NB4 (cell line): ENCODE results near the gene ZNF816.
"Not testable (repeated sequence)": the region's sequence is repeated elsewhere in the genome, so short reads cannot be mapped to it uniquely, and the experiment has no call there.

Experiments used
- DNase-seq: peaks from one replicate; pipeline ENCODE4 v3.0.0; 2010; ENCODE audit warnings: low read depth
- H3K4me3 ChIP-seq: one replicate; pipeline ENCODE4 v1.5.1; 2011; ENCODE audit warnings: mild to moderate bottlenecking, low read depth, low read length, moderate library complexity
- MYC ChIP-seq: IDR thresholded peaks from 2 replicates; pipeline ENCODE4 v1.6.1; 2011; ENCODE audit warnings: low read depth, low read length
- POLR2A ChIP-seq: IDR thresholded peaks from 2 replicates; pipeline ENCODE4 v1.6.1; 2011; ENCODE audit warnings: mild to moderate bottlenecking; ENCODE audit not compliant: insufficient read length; ENCODE audit errors: extremely low read depth
- TF ChIP-seq, protein P1 (sequence below): IDR thresholded peaks from 2 replicates; pipeline ENCODE4 v1.6.1; 2011; ENCODE audit warnings: low read depth, low read length
- TF ChIP-seq, protein P2 (sequence below): IDR thresholded peaks from one replicate; pipeline ENCODE4 v1.5.1; 2012; ENCODE audit warnings: low read depth, low read length

ZNF816 gene

DNA sequence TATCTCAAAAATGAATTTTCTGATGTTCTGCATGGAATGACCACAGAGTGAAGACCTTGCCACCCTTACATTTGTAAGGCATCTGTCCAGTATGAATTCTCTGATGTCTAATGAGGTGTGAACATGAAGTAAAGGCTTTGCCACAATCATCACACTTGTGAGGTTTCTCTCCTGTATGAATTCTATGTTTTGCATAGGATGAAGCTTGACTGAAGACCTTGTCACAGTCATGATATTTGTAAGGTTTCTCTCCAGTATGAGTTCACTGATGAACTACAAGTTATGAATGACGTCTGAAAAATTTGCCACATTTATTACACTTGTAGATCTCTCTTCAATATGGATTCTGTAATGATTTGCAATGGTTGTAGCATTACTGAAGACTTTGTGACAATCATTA is 13.3 kb downstream of the ZNF816 start:
- TF ChIP-seq, protein P1, sequence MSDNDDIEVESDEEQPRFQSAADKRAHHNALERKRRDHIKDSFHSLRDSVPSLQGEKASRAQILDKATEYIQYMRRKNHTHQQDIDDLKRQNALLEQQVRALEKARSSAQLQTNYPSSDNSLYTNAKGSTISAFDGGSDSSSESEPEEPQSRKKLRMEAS: no peak
- TF ChIP-seq POLR2A (no peak), MYC (no peak)
- TF ChIP-seq, protein P2, sequence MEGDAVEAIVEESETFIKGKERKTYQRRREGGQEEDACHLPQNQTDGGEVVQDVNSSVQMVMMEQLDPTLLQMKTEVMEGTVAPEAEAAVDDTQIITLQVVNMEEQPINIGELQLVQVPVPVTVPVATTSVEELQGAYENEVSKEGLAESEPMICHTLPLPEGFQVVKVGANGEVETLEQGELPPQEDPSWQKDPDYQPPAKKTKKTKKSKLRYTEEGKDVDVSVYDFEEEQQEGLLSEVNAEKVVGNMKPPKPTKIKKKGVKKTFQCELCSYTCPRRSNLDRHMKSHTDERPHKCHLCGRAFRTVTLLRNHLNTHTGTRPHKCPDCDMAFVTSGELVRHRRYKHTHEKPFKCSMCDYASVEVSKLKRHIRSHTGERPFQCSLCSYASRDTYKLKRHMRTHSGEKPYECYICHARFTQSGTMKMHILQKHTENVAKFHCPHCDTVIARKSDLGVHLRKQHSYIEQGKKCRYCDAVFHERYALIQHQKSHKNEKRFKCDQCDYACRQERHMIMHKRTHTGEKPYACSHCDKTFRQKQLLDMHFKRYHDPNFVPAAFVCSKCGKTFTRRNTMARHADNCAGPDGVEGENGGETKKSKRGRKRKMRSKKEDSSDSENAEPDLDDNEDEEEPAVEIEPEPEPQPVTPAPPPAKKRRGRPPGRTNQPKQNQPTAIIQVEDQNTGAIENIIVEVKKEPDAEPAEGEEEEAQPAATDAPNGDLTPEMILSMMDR: no peak
- H3K4me3 ChIP-seq: no peak overlapping the region
- DNase-seq: no peak

DNA sequence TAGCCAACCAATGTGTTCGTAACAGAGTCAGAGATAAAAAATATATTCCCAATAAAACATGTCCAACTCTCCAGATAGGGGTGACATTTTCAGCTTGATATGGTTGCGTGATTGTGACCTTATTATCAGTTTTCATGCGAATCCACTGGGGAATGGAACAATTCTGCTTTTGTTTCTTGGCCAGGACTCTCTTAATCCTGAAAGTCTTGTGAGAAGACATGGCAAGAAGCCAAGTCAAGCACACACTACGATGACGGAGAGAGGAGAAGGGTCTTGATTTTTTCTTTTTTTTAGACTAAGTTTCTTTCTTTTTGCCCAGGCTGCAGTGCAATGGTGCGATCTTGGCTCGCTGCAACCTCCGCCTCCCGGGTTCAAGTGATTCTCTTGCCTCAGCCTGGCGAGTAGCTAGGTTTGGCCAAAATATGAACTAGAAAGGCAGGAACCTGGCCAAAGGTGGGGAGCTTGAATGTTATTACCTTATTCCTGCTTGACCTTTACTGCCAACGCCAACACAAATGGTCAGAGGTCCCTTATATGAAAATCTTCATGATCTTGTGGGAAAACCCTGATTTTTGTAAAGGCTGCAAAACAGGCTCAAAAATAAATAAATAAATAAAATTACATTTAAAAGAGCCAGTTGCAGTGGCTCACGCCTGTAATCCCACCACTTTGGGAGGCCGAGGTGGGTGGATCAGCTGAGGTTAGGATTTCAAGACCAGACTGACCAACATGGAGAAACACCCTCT is 14.5 kb downstream of the ZNF816 start:
- no peak for DNase-seq
- no peak overlapping the region for H3K4me3 ChIP-seq
- TF ChIP-seq, protein P1: no peak
- TF ChIP-seq MYC (no peak), POLR2A (no peak)
- TF ChIP-seq, protein P2: no peak

DNA sequence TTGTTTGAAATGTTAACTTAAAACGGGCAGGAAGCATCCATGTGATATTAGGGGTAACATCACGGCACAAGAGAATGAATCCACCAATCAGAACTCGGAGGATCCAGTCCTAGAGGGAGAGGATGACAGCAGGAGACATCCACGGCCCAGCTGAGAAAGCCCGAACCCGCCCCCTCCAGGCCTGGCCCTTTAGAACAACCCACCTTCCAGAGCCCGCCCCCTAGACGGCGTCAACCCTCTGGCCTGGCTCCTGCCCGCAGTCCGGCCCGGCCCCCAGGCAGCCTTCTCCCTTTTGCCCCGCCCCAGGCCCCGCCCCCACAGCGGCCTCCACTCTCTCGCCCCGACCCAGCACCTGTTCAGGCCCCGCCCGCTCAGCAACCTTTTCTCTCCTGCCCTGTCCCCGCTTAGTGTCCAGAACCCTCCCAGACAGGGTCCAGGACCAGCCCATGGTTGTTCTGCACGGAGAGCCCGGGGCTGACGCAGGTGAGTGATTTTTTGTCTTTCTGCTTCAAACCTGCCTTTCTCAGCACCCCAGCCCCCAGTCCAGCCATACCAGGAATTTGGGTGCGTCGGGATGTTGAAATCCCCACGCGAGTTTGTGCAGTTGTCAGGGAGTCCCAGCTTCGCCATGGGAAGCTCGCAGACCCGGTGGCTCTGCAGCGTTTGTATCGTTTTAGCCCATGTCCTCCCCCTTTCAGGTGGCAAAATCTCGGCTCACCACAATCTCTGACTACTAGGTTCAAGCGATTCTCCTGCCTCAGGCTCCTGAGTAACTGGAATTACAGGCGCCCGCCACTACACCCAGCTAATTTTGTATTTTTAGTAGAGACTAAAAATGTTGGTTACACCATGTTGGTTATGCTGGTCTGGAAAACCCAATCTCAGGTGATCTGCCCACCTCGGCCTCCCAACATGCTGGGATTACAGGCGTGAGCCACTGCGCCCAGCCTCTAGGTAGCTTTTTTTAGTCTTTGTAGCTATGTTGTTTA is 16.1 kb downstream of the ZNF816 start:
- no peak for DNase-seq
- H3K4me3 ChIP-seq: no peak overlapping the region
- TF ChIP-seq, protein P1: no peak
- TF ChIP-seq POLR2A (no peak), MYC (no peak)
- TF ChIP-seq, protein P2: no peak

DNA sequence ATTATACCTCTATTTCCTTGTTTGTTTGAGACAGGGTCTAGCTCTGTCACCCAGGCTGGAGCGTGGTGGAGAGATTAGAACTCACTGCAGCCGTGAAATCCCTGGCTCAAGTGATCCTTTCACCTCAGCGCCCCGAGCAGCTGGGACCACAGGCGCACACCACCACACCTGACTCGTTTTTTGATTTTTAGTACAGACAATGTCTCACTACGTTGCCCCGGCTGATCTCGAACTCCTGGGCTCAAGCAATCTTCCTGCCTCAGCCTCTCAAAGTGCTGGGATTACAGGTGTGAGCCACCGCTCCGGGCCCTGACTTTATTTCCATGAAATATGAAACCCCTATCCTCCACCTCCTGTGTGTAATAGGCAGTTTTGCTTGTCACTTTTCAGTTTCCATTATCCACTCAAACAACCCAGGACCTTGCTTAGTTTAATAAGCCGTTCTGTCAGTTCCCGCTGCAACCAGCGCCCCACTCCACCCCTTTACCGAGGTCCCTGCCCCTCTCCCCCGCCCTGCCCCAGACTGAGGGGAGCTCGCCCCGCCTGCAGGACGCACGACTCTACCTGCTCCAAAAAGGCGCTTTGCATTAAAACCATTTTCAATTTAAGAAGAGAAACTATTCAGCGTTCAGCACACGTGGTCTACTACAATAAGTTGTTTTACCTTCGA is 16.9 kb downstream of the ZNF816 start:
- no peak overlapping the region for H3K4me3 ChIP-seq
- DNase-seq: no peak
- TF ChIP-seq, protein P1: no peak

DNA sequence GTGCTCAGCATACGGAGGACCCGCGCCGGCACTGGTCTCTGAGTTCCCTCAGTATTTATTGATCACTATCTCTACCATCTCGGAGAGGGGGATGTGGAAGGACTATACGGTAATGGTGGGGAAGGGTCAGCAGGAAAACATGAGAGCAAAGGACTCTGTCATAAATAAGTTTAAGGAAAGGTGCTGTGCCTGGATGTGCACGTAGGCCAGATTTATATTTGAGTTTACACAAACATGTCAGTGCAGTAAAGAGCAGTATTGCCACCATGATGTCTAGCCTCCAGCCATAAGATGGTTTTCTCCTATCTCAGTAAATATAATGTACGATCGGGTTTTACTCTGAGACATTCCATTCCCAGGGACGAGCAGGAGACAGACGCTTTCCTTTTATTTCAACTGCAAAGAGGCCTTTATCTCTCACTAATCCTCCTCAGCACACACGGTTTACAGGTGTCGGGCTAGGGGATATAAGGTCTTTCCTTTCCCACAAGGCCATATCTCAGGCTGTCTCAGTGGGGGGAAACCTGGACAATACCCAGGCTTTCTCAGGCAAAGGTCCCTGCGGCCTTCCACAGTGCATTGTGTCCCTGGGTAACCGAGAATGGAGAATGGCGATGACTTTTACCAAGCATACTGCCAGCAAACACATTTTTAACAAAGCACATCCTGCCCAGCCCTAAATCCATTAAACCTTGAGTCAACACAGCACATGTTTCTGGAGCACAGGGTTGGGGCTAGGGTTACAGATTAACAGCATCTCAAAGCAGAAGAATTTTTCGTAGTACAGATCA is 17.8 kb downstream of the ZNF816 start:
- not testable (repeated sequence) for H3K4me3 ChIP-seq, DNase-seq

DNA sequence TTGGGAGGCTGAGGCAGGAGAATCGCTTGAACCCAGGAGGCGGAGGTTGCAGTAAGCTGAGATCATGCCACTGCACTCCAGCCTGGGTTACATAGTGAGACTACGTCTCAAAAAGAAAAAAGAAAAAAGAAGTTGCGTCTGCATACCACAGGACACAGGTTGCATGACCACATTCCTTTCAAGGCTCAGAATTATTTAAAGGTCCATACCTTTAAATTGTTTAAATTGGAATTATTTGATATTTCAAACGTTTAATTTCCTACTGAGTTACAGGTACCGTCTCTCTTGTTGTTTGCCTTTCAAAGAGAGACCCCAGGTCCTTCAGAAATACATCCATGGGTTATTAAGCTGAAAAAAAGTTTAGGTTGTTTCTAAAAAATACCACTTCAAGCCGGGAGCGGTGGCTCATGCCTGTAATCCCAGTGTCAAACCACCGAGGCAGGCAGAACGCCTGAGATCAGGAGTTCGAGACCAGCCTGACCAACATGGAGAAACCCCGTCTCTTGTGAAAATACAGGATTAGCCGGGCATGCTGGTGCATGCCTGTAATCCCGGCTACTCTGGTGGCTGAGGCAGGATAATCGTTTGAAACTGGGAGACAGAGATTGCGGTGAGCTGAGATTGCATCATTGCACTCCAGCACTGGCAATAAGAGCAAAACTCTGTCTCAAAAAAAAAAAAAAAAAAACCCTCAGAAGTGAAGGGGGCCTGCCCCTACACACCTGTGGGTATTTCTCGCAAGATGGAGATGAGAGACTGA is 18.6 kb downstream of the ZNF816 start:
- DNase-seq: no peak
- H3K4me3 ChIP-seq: no peak overlapping the region

More for the DNA sequence above, 18.6 kb downstream of the ZNF816 start:
- TF ChIP-seq POLR2A: no peak
- TF ChIP-seq, protein P1: no peak
- TF ChIP-seq, protein P2: no peak
- TF ChIP-seq MYC: no peak
